Smooth muscle cell of the pulmonary artery (primary cell): ENCODE results near the gene SEC24B. TPM values are rescaled to one million over a fixed set of nuclear protein-coding genes. Genes with fewer than 3 reads are reported as not detected.

Source experiments
- total RNA-seq: library from RNA; depleted of rRNA; stranded (reverse); fragments of >200 nt; gene quantifications from 2 replicates; pipeline ENCODE4 v1.2.3, GENCODE V29; 2014

The SEC24B gene
- 23.8 and 26.2 TPM in 2 replicates for total RNA-seq

DNA sequence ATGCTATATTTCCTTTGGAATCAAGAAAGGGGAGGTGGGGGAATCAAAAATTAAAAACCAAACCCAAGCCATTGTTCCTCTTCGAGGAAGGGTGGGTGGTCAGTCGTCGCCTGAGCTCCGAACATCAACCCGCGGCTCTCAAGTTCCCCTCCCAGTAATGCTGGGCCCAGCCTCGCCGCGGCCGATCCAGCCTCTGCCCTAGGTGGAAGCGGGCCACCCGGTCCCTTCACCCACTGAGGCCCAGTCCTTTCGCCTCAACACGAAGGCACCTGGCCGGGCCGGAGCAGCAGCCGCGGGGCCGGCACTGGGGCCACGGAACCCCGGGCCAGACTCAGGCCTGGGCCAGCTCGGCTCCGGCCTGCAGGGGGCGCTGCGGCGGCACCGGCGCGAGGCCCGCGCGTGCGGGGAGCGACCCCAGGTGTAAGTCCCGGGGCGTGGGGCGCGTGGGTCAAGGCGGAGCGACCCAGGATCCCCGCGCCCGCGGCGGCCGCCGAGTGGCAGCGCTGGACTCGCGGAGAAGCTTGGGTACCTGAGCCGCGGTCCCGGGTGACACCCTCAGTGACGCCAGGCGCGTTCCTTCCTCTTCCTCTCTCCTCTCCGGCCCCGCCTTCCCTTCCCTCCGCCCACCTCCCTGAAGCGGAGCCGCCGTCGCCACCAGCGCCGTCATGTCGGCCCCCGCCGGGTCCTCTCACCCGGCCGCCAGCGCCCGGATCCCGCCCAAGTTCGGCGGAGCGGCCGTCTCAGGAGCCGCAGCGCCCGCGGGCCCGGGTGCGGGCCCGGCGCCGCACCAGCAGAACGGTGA, at the start of gene SEC24B:
TSS of gene SEC24B (plus strand) at position 611 of the 802 bp plus-strand sequence. CDS start at position 666, 55 bp downstream.

DNA sequence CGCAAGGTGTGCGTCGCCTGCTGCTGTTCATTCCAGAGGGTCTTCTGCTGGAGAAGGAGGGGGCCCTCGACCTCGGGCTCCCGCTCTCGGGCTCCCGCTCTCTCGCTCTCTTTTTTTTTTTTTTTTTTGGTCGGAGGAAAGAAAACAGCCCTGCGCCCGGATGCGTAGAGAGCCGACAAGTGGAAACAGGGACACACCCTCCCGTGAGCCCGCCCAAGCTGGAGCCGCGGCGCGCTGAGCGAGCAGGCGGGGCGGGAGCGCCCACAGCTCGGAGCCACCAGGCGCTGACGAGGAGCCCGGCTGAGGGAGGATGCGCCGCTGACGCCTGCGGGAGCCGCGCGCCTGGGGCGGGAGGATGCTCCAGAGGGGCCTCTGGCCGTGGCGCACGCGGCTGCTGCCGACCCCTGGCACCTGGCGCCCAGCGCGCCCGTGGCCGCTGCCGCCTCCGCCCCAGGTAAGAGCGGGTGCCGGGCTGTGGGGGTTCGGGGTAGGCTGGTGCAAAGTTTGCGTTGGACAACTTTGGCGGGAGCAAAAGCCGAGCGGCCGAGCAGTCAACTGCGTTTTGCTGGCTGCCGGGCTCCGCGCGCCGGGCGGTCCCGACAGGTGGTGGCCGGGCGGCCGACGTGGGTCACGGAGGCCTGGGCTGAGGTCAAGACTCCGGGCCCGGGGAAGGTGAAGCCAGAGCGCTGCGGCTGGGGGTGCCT, 126.5 kb downstream of the SEC24B start, which contains the start of gene MCUB:
TSS of gene MCUB (plus strand) at position 264 of the 704 bp plus-strand sequence. CDS start at position 356, 92 bp downstream.

Other genes with a start within 250 kb of the SEC24B start
- gene COL25A1, start 131.2 kb upstream of the SEC24B start, total RNA-seq, result 0.33 and 0.91 TPM in 2 replicates
- gene MCUB, start 126.4 kb downstream of the SEC24B start, total RNA-seq, result 16.9 and 31.5 TPM in 2 replicates